Measurements from ENCODE around the gene METTL27. TPM values are rescaled to one million over a fixed set of nuclear protein-coding genes. Genes with fewer than 3 reads are reported as not detected.

METTL27 gene
- total RNA-seq, 2 donors from 2014 or later = 2.1 to 3.3 TPM

GRCh38 chr7:73829921-73830680 is 12.2 kb downstream of the METTL27 start:
- no peak for ATAC-seq
- no peak for TF ChIP-seq POLR2A (IDR thresholded peaks at IDR 0.05)
- TF ChIP-seq, protein P1, sequence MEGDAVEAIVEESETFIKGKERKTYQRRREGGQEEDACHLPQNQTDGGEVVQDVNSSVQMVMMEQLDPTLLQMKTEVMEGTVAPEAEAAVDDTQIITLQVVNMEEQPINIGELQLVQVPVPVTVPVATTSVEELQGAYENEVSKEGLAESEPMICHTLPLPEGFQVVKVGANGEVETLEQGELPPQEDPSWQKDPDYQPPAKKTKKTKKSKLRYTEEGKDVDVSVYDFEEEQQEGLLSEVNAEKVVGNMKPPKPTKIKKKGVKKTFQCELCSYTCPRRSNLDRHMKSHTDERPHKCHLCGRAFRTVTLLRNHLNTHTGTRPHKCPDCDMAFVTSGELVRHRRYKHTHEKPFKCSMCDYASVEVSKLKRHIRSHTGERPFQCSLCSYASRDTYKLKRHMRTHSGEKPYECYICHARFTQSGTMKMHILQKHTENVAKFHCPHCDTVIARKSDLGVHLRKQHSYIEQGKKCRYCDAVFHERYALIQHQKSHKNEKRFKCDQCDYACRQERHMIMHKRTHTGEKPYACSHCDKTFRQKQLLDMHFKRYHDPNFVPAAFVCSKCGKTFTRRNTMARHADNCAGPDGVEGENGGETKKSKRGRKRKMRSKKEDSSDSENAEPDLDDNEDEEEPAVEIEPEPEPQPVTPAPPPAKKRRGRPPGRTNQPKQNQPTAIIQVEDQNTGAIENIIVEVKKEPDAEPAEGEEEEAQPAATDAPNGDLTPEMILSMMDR (IDR thresholded peaks at IDR 0.05) = no peak
- 54 to 56% methylated on average over 8 to 13 of the region's 13 CpGs for WGBS, 2 donors
- H3K4me3 ChIP-seq = no peak overlapping the region
- intact Hi-C loops (cut with DNase I) = no loop called here
- no peaks in the 10 kb centered on the region for H3K36me3 ChIP-seq (replicated peaks in 1 of 2; ENCODE audit: insufficient read depth in 1 of 2, low read depth in 2 of 2)
- no peaks in the 10 kb centered on the region for H3K27me3 ChIP-seq
- no peak for DNase-seq
- peak overlapping the region; percentile 96 to 100 (median 99) for H3K27ac ChIP-seq
- H3K9me3 ChIP-seq = no peaks in the 10 kb centered on the region
- peaks cover 67% of the 10 kb centered on the region for H3K4me1 ChIP-seq

DNA sequence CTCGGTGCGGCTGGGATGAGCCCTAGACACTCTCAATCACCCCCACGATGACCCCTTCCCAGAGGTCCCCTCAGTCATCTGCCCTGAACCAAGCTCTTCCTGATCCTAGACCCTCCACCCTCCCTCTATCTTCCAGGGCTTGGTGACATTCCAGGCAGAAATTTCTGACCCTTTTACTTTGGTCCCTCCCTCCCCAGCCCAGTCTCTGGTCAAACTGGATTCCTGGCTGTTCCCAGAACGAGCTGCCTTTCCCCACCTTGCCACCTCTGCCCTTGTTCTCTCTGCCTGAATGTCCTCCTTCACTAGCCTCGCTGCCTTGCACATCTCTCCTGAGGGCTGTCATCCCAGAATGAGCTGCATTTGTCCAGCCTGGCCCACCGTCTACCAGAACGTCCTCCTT is 12.8 kb downstream of the METTL27 start:
- Histone ChIP-seq H3K4me1 (peaks cover 73% of the 10 kb centered on the region), H3K4me3 (no peak overlapping the region)

DNA sequence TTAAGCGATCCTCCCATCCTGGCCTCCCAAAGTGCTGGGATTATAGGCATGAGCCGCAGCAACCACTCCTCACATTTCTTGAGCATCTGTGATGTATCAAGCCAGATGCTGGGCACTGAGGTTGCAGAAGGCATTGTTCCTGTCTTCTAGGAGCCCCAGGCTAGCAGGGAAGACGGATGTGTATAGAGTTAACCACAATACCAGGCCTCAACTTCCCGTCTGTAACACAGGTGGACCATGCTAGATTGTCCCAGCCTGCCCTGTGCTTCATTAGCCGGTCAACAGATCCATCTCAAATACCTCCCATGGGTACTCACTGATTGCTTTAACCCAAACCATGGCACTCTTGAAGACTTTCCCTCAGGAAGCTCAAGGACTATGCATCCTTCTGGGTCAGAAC is 13.3 kb downstream of the METTL27 start:
- WGBS, 2 donors = 83 to 94% methylated on average over 4 to 5 of the region's 5 CpGs
- Histone ChIP-seq H3K27ac (peak overlapping the region; percentile 96 to 100 (median 98)), H3K4me3 (no peak overlapping the region), H3K4me1 (peaks cover 74% of the 10 kb centered on the region), H3K27me3 (no peaks in the 10 kb centered on the region), H3K36me3 (replicated peaks in 1 of 2; ENCODE audit: insufficient read depth in 1 of 2, low read depth in 2 of 2) (no peaks in the 10 kb centered on the region), H3K9me3 (no peaks in the 10 kb centered on the region)
- no peak for ATAC-seq
- intact Hi-C loops (cut with DNase I) = no loop called here
- no peak for DNase-seq
- no peak for TF ChIP-seq POLR2A (IDR thresholded peaks at IDR 0.05)
- TF ChIP-seq, protein P1 (IDR thresholded peaks at IDR 0.05) = no peak

More for the DNA sequence above, 12.8 kb downstream of the METTL27 start:
- no peak for DNase-seq
- WGBS, 2 donors = 49 to 66% methylated on average over 7 of the region's 7 CpGs
- TF ChIP-seq, protein P1 (IDR thresholded peaks at IDR 0.05) = no peak
- TF ChIP-seq POLR2A (IDR thresholded peaks at IDR 0.05) = peak in 1 of 3 donors; percentile 33
- intact Hi-C loops (cut with DNase I) = no loop called here
- peak overlapping the region; percentile 96 to 100 (median 99) for H3K27ac ChIP-seq
- H3K9me3 ChIP-seq = no peaks in the 10 kb centered on the region
- no peaks in the 10 kb centered on the region for H3K36me3 ChIP-seq (replicated peaks in 1 of 2; ENCODE audit: insufficient read depth in 1 of 2, low read depth in 2 of 2)
- H3K27me3 ChIP-seq = no peaks in the 10 kb centered on the region
- no peak for ATAC-seq

- ATAC-seq (peak; percentile 50), DNase-seq (peak in 1 of 4 donors; percentile 91)
- TF ChIP-seq, protein P1 (IDR thresholded peaks at IDR 0.05) = no peak
- TF ChIP-seq POLR2A (IDR thresholded peaks at IDR 0.05) = peak in 2 of 3 donors; percentile 72 to 77
- H3K4me3 ChIP-seq = no peak overlapping the region
- no peaks in the 10 kb centered on the region for H3K27me3 ChIP-seq
- WGBS, 2 donors = 46 to 47% methylated on average over 13 to 14 of the region's 14 CpGs
- H3K36me3 ChIP-seq (replicated peaks in 1 of 2; ENCODE audit: insufficient read depth in 1 of 2, low read depth in 2 of 2) = no peaks in the 10 kb centered on the region
- H3K27ac ChIP-seq = peak overlapping the region; percentile 96 to 100 (median 98)
- peaks cover 69% of the 10 kb centered on the region for H3K4me1 ChIP-seq
- intact Hi-C loops (cut with DNase I) = no loop called here
- H3K9me3 ChIP-seq = no peaks in the 10 kb centered on the region
Measured at GRCh38 chr7:73828107-73828803, 14.1 kb downstream of the METTL27 start.
